Measurements from ENCODE around the gene LY6G6C.

DNA sequence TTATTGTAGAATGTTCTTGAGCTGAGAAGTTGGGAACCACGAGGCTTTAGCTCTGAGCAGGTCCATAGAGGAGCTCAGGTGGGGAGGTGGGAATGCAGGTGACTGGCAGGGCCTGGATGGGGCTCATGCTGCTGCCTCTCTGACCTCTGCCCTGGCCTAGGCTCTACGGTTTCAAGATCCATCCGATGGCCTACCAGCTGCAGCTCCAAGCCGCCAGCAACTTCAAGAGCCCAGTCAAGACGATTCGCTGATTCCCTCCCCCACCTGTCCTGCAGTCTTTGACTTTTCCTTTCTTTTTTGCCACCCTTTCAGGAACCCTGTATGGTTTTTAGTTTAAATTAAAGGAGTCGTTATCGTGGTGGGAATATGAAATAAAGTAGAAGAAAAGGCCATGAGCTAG lies 51.9 kb downstream of the LY6G6C start, which contains the start of gene LY6G5B:
- TF ChIP-seq, protein P1, sequence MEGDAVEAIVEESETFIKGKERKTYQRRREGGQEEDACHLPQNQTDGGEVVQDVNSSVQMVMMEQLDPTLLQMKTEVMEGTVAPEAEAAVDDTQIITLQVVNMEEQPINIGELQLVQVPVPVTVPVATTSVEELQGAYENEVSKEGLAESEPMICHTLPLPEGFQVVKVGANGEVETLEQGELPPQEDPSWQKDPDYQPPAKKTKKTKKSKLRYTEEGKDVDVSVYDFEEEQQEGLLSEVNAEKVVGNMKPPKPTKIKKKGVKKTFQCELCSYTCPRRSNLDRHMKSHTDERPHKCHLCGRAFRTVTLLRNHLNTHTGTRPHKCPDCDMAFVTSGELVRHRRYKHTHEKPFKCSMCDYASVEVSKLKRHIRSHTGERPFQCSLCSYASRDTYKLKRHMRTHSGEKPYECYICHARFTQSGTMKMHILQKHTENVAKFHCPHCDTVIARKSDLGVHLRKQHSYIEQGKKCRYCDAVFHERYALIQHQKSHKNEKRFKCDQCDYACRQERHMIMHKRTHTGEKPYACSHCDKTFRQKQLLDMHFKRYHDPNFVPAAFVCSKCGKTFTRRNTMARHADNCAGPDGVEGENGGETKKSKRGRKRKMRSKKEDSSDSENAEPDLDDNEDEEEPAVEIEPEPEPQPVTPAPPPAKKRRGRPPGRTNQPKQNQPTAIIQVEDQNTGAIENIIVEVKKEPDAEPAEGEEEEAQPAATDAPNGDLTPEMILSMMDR (IDR thresholded peaks at IDR 0.05) = no peak
- no peak for TF ChIP-seq POLR2A (IDR thresholded peaks at IDR 0.05)
- TF ChIP-seq POLR2AphosphoS5 (IDR thresholded peaks at IDR 0.05) = no peak
- no peak for TF ChIP-seq EP300 (IDR thresholded peaks at IDR 0.05)

Data from gastroesophageal sphincter (tissue), 3 donors.